CD4-positive, CD25-positive, alpha-beta regulatory T cell (primary cell): ENCODE data around the gene C1orf216. TPM values are rescaled to one million over a fixed set of nuclear protein-coding genes. Genes with fewer than 3 reads are reported as not detected.

Experiments
- ATAC-seq, 2 donors: fragments of 150-1000 bp; cut with Tn5 transposase; one replicate each; pipeline ENCODE4 v1.10.0; 2021; ENCODE audit warnings: low read depth in 2 of 2, moderate number of reproducible peaks in 2 of 2, moderate library complexity in 1 of 2
- DNase-seq, 3 donors: peaks; one replicate each; pipeline versions ENCODE4 v3.0.0 to v3.0.0-alpha.2; 2012 to 2022; ENCODE audit warnings: mixed read lengths in 1 of 3
- H3K27ac ChIP-seq: one replicate; pipeline ENCODE4 v1.7.0; 2013; ENCODE audit warnings: mild to moderate bottlenecking, low read length; ENCODE audit not compliant: insufficient read depth, poor library complexity, severe bottlenecking
- H3K27me3 ChIP-seq: one replicate; pipeline ENCODE4 v1.7.0; 2013; ENCODE audit warnings: low read length; ENCODE audit not compliant: control insufficient read depth, insufficient read depth
- H3K36me3 ChIP-seq: one replicate; pipeline ENCODE4 v1.7.0; 2013; ENCODE audit warnings: mild to moderate bottlenecking, low read length, moderate library complexity; ENCODE audit not compliant: control insufficient read depth, insufficient read depth
- H3K4me1 ChIP-seq: 2 replicates; pipeline ENCODE4 v1.7.0; 2013; ENCODE audit warnings: mild to moderate bottlenecking, low read length; ENCODE audit not compliant: insufficient read depth, control insufficient read depth, poor library complexity, severe bottlenecking
- H3K4me3 ChIP-seq: one replicate; pipeline ENCODE4 v1.7.0; 2013; ENCODE audit warnings: low read depth, mild to moderate bottlenecking, low read length, moderate library complexity
- H3K9me3 ChIP-seq, 2 experiments: 1 replicate in 1 of 2; 2 replicates in 1 of 2; pipeline ENCODE4 v1.7.0; 2013; ENCODE audit warnings: low read length in 2 of 2, mild to moderate bottlenecking in 1 of 2, moderate library complexity in 1 of 2; ENCODE audit not compliant: control insufficient read depth in 2 of 2
- H3K27ac Mint-ChIP-seq, 3 donors: one replicate each; pipeline ENCODE4 v1.8.0; 2020 to 2022; ENCODE audit warnings: mild to moderate bottlenecking in 3 of 3, mixed read lengths in 3 of 3, moderate library complexity in 2 of 3
- H3K27me3 Mint-ChIP-seq: one replicate; pipeline ENCODE4 v1.8.0; 2022; ENCODE audit warnings: mild to moderate bottlenecking, mixed read lengths
- H3K36me3 Mint-ChIP-seq: one replicate; pipeline ENCODE4 v1.8.0; 2020; ENCODE audit warnings: mixed read lengths
- H3K4me1 Mint-ChIP-seq, 4 donors: one replicate each; pipeline ENCODE4 v1.8.0; 2020 to 2022; ENCODE audit warnings: mixed read lengths in 4 of 4, mild to moderate bottlenecking in 1 of 4
- H3K4me3 Mint-ChIP-seq, 4 donors: one replicate each; pipeline ENCODE4 v1.8.0; 2020 to 2022; ENCODE audit warnings: mild to moderate bottlenecking in 4 of 4, mixed read lengths in 4 of 4, moderate library complexity in 3 of 4
- H3K9me3 Mint-ChIP-seq, 7 donors: one replicate each; pipeline ENCODE4 v1.8.0; 2020 to 2022; ENCODE audit warnings: mixed read lengths in 7 of 7, mild to moderate bottlenecking in 3 of 7, moderate library complexity in 2 of 7
- polyA plus RNA-seq, 4 donors: library from polyadenylated mRNA; unstranded; fragments of 300-500 nt; fragmentation: Illumina TruSeq; gene quantifications; one replicate each; pipeline ENCODE4 v1.2.3, GENCODE V29; 2021
- total RNA-seq: library from RNA; stranded (reverse); gene quantifications from one replicate; pipeline ENCODE4 v1.2.3, GENCODE V29; 2022

Gene C1orf216
- total and polyA plus RNA-seq, 5 donors from 2014 or later: 9.0 to 23.9 (median 14.5) TPM

DNA sequence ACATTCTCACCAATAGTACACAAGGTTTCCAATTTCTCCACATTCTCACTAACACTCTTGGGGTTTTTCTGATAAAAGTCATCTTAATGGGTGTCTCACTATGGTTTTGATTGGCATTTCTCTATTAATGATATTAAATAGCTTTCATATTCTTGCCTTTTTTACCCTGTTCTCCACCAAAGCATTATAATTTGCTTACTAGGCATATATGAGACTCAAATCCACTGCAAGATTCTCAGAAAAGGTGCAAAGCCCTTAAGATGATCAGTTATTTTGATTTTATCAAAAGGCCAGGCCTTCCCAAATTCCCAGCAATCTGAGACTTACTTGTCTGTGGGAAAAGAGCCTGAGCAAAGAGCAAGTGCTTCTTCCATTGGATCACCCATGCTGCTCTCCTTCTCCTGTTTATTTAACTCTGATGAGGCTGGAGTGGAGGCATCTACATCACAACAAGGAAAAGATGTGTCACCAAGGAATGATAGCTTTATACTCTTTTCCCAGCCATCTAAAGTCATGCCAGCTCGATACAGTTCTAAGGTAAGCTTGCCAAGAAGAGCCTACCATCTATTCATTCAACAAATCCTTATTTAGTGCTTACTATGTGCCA is 26.5 kb upstream of the C1orf216 start:
- no peak for DNase-seq
- Mint-ChIP-seq H3K9me3 (no peaks in the 10 kb centered on the region), H3K4me3 (no peak overlapping the region), H3K36me3 (no peaks in the 10 kb centered on the region), H3K27ac (peak overlapping the region in 1 of 3 donors; percentile 66), H3K27me3 (no peaks in the 10 kb centered on the region), H3K4me1 (no peaks in the 10 kb centered on the region)
- no peak overlapping the region for H3K4me3 ChIP-seq
- H3K36me3 ChIP-seq: no peaks in the 10 kb centered on the region
- ATAC-seq: no peak
- H3K4me1 ChIP-seq: no peaks in the 10 kb centered on the region
- no peaks in the 10 kb centered on the region for H3K9me3 ChIP-seq
- no peaks in the 10 kb centered on the region for H3K27me3 ChIP-seq
- no peak overlapping the region for H3K27ac ChIP-seq

DNA sequence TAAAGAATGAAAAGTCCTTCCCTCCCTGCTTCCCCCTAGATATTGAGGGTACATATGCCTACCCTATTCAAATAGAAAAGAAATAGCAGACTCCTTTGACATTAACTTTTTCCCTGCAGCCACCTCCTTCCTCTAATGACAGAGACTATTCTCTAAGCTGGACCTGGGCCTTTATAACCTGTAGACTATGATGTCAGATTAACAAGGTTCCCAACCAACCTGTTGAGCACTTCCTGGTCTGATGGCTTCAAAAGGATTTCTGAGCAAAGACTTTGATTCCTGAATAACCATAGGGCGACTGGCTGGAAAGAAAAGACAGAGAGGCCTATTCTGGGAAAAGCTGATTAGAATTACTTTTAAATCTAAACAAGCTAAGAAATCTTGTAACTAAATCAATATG is 18.4 kb upstream of the C1orf216 start:
- no peak overlapping the region for H3K27ac ChIP-seq
- ATAC-seq (no peak), DNase-seq (no peak)
- no peaks in the 10 kb centered on the region for H3K36me3 Mint-ChIP-seq
- H3K4me1 Mint-ChIP-seq: no peaks in the 10 kb centered on the region
- H3K9me3 Mint-ChIP-seq: no peaks in the 10 kb centered on the region
- H3K4me1 ChIP-seq: no peaks in the 10 kb centered on the region
- H3K36me3 ChIP-seq: no peaks in the 10 kb centered on the region
- H3K4me3 ChIP-seq: no peak overlapping the region
- H3K27me3 Mint-ChIP-seq: no peaks in the 10 kb centered on the region
- no peaks in the 10 kb centered on the region for H3K9me3 ChIP-seq
- peak overlapping the region in 1 of 3 donors; percentile 35 for H3K27ac Mint-ChIP-seq
- H3K27me3 ChIP-seq: no peaks in the 10 kb centered on the region
- H3K4me3 Mint-ChIP-seq: no peak overlapping the region

DNA sequence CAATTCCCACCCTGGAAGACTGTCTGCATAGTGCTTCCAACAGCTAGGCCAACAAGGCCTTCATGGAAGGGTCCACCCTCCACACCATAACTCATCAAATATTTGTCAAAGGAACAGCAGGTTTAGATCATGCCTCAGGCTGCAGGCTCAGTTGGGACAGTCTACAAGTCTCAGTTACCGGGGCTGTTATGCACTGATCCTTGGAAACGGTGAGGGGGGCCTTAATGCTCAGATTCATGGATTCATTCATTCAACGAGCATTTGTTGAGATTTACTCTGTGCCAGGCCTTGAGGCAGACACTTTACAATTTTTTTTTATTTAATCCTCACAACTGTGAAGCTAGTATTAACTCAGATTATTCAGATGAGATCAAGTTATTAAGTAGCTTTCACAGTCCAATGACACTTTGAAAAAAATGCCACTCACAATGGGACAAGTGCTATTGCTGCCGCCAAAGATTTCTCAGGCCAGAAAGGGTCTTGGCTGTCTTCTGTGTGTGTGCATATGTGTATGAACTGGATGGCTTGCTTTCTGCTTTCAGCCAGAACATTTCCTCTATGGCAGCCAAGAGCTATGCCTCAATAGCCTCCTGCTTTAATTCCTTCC is 8.9 kb upstream of the C1orf216 start:
- Histone ChIP-seq H3K9me3 (no peaks in the 10 kb centered on the region), H3K27ac (no peak overlapping the region), H3K4me3 (no peak overlapping the region), H3K36me3 (no peaks in the 10 kb centered on the region), H3K4me1 (no peaks in the 10 kb centered on the region), H3K27me3 (no peaks in the 10 kb centered on the region)
- Mint-ChIP-seq H3K27me3 (no peaks in the 10 kb centered on the region), H3K9me3 (no peaks in the 10 kb centered on the region), H3K27ac (no peak overlapping the region), H3K4me3 (no peak overlapping the region), H3K4me1 (peaks cover 0 to 8% (median 4%) of the 10 kb centered on the region in 4 donors), H3K36me3 (no peaks in the 10 kb centered on the region)
- ATAC-seq (no peak), DNase-seq (no peak)

DNA sequence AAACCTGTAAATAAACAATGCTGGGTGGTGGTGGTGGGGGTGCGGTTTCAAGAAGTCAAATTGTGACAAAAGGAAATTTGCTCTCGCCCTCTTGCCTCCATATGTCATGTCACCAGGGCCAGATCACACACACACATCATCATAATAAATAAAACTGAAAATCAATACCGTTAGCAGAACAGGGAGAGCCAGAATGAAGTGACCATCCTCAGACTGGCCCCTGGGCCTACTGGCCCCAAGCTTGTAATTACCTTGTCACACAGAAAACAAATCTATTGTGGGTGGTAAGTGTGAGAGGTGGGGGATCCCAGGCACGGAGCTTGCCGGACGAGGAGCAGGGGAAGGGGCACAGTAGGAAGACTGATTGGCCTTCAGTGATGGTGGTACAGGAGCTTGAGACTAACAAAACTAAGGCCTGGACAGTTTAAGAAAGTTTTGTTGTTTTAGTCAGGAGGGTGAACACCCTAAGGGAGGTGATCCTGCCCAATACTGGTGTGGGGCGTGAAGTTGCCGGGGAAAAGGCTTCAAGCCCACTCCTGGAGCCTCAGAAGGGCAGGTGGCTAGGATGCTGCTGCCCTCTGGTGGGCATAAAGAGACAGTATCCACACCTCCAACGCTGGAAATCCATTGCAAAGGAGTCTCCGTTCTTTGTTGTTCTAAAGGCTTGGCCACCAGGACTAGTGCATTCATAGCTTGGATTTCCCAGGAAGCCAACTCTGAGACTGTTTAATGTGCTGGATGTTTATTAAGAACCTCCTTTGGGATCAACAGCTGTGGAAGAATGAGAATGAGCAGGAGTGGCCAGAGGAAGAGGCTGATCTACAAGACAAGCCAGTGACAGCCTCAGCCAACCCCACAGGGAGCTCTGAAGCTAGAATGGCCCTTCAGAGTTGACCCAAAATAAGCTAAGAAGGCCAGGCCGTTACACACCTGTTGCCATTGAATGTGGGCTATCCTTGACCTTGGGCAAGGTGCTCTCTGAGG is 8.1 kb upstream of the C1orf216 start:
- Mint-ChIP-seq H3K9me3 (no peaks in the 10 kb centered on the region), H3K27ac (no peak overlapping the region), H3K27me3 (no peaks in the 10 kb centered on the region), H3K4me3 (peak overlapping the region in 1 of 4 donors; percentile 13), H3K4me1 (peaks cover 0 to 8% (median 4%) of the 10 kb centered on the region in 4 donors), H3K36me3 (no peaks in the 10 kb centered on the region)
- Histone ChIP-seq H3K36me3 (no peaks in the 10 kb centered on the region), H3K4me3 (no peak overlapping the region), H3K4me1 (no peaks in the 10 kb centered on the region), H3K9me3 (no peaks in the 10 kb centered on the region), H3K27ac (no peak overlapping the region), H3K27me3 (no peaks in the 10 kb centered on the region)
- peak; percentile 66 to 80 for ATAC-seq
- DNase-seq: peak; percentile 34 to 67 (median 54)

DNA sequence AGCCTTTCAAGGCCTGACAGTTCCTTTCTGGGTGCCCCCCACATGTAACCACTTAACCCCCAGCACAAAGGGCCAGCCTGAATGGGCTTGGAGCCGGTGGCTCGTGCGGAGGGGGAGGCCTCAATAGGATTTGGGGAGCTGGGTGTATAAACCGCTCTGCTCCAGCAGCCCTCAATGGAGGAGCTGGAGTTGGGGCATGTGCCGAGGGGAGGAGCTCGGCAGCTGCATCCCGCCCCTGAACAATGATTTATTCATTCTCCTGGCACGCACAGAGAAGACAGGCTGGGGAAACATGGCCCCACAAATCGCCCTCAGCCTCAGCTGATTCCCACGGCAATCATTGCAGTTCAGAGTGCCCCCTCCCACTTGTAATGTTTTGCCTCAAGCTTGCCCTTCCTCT is 6.9 kb upstream of the C1orf216 start:
- no peaks in the 10 kb centered on the region for H3K36me3 Mint-ChIP-seq
- Histone ChIP-seq H3K27me3 (no peaks in the 10 kb centered on the region), H3K27ac (no peak overlapping the region), H3K36me3 (no peaks in the 10 kb centered on the region), H3K4me1 (no peaks in the 10 kb centered on the region), H3K4me3 (no peak overlapping the region), H3K9me3 (no peaks in the 10 kb centered on the region)
- no peak overlapping the region for H3K4me3 Mint-ChIP-seq
- H3K27me3 Mint-ChIP-seq: no peaks in the 10 kb centered on the region
- peaks cover 0 to 8% (median 4%) of the 10 kb centered on the region in 4 donors for H3K4me1 Mint-ChIP-seq
- ATAC-seq (no peak), DNase-seq (no peak)
- H3K9me3 Mint-ChIP-seq: no peaks in the 10 kb centered on the region
- H3K27ac Mint-ChIP-seq: no peak overlapping the region

DNA sequence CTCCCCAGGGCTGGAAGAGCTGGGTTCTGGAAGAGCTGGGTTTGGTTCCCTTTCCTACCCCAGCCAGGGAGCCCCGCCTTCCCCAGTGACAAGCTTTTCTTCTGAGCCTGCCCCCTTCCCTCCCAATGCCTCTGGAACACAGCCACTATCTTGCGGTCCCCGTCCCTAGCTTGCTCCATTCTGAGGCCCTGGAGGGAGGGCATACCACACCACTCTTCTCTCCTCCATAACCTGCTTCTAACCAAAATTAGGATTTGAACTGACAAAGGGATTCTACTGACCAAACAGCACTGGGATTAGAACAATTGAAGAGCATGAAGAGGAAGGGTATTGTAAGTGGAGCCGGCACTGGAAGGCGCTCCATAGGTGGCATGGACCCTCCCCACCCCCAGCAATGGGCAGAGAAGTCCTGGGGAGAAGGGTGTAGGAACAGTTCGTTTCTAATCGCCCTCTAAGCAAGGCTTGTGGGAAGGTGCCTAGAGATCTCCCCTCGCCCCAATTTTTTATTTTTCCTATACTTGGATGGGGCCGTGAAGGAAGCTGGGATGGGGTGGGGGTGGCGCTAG is 690 bp downstream of the C1orf216 start:
- Histone ChIP-seq H3K4me3 (peak overlapping the region; percentile 80), H3K27ac (peak overlapping the region; percentile 77), H3K27me3 (no peaks in the 10 kb centered on the region), H3K4me1 (peaks cover 41% of the 10 kb centered on the region), H3K9me3 (no peaks in the 10 kb centered on the region), H3K36me3 (no peaks in the 10 kb centered on the region)
- Mint-ChIP-seq H3K27me3 (no peaks in the 10 kb centered on the region), H3K27ac (peak overlapping the region; percentile 18 to 94 (median 78)), H3K4me3 (peak overlapping the region; percentile 92 to 97 (median 95)), H3K9me3 (no peaks in the 10 kb centered on the region), H3K4me1 (peaks cover 19 to 38% (median 32%) of the 10 kb centered on the region in 4 donors), H3K36me3 (peaks cover 6% of the 10 kb centered on the region)
- ATAC-seq (no peak), DNase-seq (no peak)

DNA sequence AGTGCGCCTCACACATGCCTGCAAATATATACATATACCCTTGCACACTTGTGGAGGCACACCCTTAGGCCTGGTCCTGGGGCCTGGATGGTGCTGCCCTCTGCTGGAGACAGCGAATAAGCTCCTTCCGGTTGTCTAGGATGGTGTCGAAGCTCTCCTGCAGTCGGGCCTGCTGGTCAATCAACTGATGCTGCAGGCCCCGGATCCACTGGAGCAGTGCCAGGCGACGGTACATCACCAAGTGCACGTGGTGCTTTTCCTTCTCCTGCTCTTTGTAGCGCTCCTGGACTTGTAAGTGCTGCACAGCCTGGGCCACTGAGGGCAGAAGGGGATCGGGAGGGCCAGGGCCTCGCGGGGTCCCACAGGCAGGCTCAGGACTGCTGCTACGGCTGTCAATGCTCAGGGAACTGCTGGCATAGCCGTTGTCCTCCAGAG is 3.1 kb downstream of the C1orf216 start:
- Histone ChIP-seq H3K27ac (no peak overlapping the region), H3K27me3 (no peaks in the 10 kb centered on the region), H3K4me1 (peaks cover 41% of the 10 kb centered on the region), H3K9me3 (no peaks in the 10 kb centered on the region), H3K4me3 (peak overlapping the region; percentile 22), H3K36me3 (no peaks in the 10 kb centered on the region)
- Mint-ChIP-seq H3K27ac (peak overlapping the region; percentile 50 to 85 (median 80)), H3K36me3 (peaks cover 6% of the 10 kb centered on the region), H3K9me3 (no peaks in the 10 kb centered on the region), H3K4me3 (peak overlapping the region; percentile 36 to 77 (median 64)), H3K27me3 (no peaks in the 10 kb centered on the region), H3K4me1 (peaks cover 19 to 38% (median 32%) of the 10 kb centered on the region in 4 donors)
- peak; percentile 60 to 87 (median 72) for DNase-seq
- peak; percentile 70 to 72 for ATAC-seq
